MM.1S (cell line): ENCODE results near the gene CHRM3.

Source experiments
- CTCF ChIP-seq: fragments of 300-600 bp; sonication (generic); IDR thresholded peaks from 2 replicates; pipeline ENCODE4 v1.5.1; 2016; ENCODE audit warnings: antibody characterized with exemption, low read length, mixed read lengths
- EZH2 ChIP-seq: fragments of 300-600 bp; sonication (generic); optimal IDR thresholded peaks from 2 replicates; pipeline ENCODE3; 2017; ENCODE audit warnings: low read depth, mild to moderate bottlenecking, antibody characterized with exemption, low read length, mixed read lengths

GRCh38 chr1:239421811-239422210, 35.4 kb downstream of the CHRM3 start:
- TF ChIP-seq CTCF (no peak), EZH2 (no peak)
